ENCODE data around the gene SLFN12L.

SLFN12L gene

GRCh38 chr17:35432176-35433074 is 105.1 kb downstream of the SLFN12L start, which contains the start of gene SLFN12:
TSS of gene SLFN12 (minus strand) at chr17:35432500. CDS start at chr17:35423028, 9,472 bp downstream.
- no peak for DNase-seq (ENCODE audit: low spot score)

DNA sequence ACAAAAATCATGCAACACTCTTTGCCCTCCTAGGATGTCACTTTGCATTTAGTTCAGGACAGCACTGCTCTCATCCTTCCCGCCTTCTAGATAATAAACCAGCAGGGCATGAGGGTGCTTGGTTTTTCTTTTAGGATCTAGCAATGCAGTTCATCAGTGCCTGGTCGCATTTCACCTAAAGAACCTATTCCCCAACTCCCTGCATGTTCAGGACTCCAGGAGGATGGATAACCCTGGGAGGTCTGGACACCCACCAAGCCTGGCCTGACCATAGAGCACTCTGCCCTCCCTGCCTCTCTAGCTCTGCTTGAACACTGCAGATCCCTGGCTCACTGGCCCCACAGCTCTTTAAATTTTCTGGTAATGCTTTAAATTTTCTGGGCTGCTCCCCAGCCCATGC is 107.8 kb downstream of the SLFN12L start:
- DNase-seq (ENCODE audit: low spot score), result no peak

- no peak for DNase-seq (ENCODE audit: low spot score)
These were observed 109.2 kb downstream of the SLFN12L start for GRCh38 chr17:35428229-35428628.

GRCh38 chr17:35423761-35424160 is 113.7 kb downstream of the SLFN12L start:
- no peak for DNase-seq (ENCODE audit: low spot score)
